ENCODE measurements around the gene RNF112. TPM values are rescaled to one million over a fixed set of nuclear protein-coding genes. Genes with fewer than 3 reads are reported as not detected.

Gene RNF112
- total RNA-seq, 1 experiment from 2014 or later, result 0.81 TPM

DNA sequence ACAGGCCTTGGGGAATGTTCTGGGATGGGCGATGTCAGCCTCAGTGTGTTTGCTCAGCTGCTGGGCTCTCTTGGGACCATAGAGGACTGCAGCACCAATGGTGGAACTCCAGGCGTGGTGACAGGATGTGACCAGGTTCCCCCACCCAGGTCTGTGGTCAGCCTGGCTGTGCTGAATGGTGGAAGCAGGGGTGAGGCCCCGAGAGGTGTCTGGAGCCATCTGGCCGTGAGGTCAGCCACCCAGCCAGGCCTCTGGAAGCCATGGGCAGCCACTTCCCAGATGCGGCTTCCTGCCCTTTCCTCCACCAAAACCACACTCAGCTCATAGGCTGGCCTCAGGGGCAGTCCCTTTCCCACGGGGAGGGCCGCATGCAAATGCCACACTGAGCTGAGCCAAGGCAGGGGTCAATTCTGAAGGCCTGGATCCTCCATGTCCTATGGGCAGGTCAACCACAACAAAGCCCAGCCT is 40.5 kb upstream of the RNF112 start:
- peaks cover 0 to 13% of the 10 kb centered on the region in 2 experiments; a peak in 3 of 4 replicates for H3K4me1 Mint-ChIP-seq
- TF ChIP-seq, protein P1, sequence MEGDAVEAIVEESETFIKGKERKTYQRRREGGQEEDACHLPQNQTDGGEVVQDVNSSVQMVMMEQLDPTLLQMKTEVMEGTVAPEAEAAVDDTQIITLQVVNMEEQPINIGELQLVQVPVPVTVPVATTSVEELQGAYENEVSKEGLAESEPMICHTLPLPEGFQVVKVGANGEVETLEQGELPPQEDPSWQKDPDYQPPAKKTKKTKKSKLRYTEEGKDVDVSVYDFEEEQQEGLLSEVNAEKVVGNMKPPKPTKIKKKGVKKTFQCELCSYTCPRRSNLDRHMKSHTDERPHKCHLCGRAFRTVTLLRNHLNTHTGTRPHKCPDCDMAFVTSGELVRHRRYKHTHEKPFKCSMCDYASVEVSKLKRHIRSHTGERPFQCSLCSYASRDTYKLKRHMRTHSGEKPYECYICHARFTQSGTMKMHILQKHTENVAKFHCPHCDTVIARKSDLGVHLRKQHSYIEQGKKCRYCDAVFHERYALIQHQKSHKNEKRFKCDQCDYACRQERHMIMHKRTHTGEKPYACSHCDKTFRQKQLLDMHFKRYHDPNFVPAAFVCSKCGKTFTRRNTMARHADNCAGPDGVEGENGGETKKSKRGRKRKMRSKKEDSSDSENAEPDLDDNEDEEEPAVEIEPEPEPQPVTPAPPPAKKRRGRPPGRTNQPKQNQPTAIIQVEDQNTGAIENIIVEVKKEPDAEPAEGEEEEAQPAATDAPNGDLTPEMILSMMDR (conservative IDR thresholded peaks at IDR 0.05), result no peak

More for the DNA sequence above, 40.5 kb upstream of the RNF112 start:
- H3K27ac Mint-ChIP-seq, result no peak overlapping the region
- no peaks in the 10 kb centered on the region for H3K9me3 ChIP-seq (ENCODE audit: control insufficient read depth, low read depth, low read length)
- H2AFZ ChIP-seq (ENCODE audit: low read length), result no peak overlapping the region
- no CpG with 5 or more reads among the region's 7 CpGs for WGBS (ENCODE audit: extremely low coverage, insufficient read length, low lambda C conversion rate)
- no peaks in the 10 kb centered on the region for H3K23me2 ChIP-seq (ENCODE audit: insufficient read length, low read depth, low read length, poor library complexity, severe bottlenecking)
- H2BK20ac ChIP-seq (ENCODE audit: low read depth, low read length, poor library complexity, severe bottlenecking), result no peak overlapping the region
- no peak overlapping the region for H2BK15ac ChIP-seq (ENCODE audit: low read depth, low read length)
- no peak overlapping the region for H3K27ac ChIP-seq (ENCODE audit: insufficient read length, low read depth, low read length)
- no peak overlapping the region for H3K9ac ChIP-seq (ENCODE audit: extremely low read depth, insufficient read length, low read length)
- no peak overlapping the region for H3K56ac ChIP-seq (ENCODE audit: insufficient read length, low read depth, low read length)
- no peak overlapping the region for H4K8ac ChIP-seq (replicated peaks; ENCODE audit: insufficient read length, low read depth, low read length)
- no peak for DNase-seq
- H2BK12ac ChIP-seq (ENCODE audit: insufficient read length, low read depth, low read length), result no peak overlapping the region
- H4K91ac ChIP-seq (ENCODE audit: insufficient read length, low read depth, low read length), result no peak overlapping the region
- H3T11ph ChIP-seq (ENCODE audit: low read length), result no peak overlapping the region
- H2BK5ac ChIP-seq (ENCODE audit: insufficient read length, low read length), result no peak overlapping the region
- no peak overlapping the region for H3K14ac ChIP-seq (ENCODE audit: insufficient read depth, low read length)
- peaks cover 2% of the 10 kb centered on the region; the same call in 1 of the 2 replicates for H3K4me1 ChIP-seq (ENCODE audit: insufficient read depth, low read length)
- no peak overlapping the region for H3K4ac ChIP-seq (ENCODE audit: low read depth, low read length)
- H3K4me3 Mint-ChIP-seq, result no peak overlapping the region
- no peak overlapping the region for H4K5ac ChIP-seq (ENCODE audit: insufficient read length, low read depth, low read length)
- H3K23ac ChIP-seq (ENCODE audit: insufficient read length, low read depth, low read length), result no peak overlapping the region
- no peak overlapping the region for H3K18ac ChIP-seq (ENCODE audit: insufficient read length, low read depth, low read length)
- H3K4me2 ChIP-seq (ENCODE audit: insufficient read depth, insufficient read length, low read length), result no peak overlapping the region
- H2AK5ac ChIP-seq (ENCODE audit: insufficient read length, low read length), result no peak overlapping the region
- no peaks in the 10 kb centered on the region; a peak in 1 of 5 replicates for H3K9me3 Mint-ChIP-seq
- no peaks in the 10 kb centered on the region for H3K27me3 ChIP-seq (ENCODE audit: insufficient read depth, low read length)
- H3K36me3 Mint-ChIP-seq (ENCODE audit: insufficient read depth in 1 of 3, low read depth in 3 of 3), result peaks cover 0 to 9% (median 6%) of the 10 kb centered on the region in 3 experiments; a peak in 3 of 7 replicates
- H3K79me2 ChIP-seq (ENCODE audit: insufficient read depth, low read length), result no peaks in the 10 kb centered on the region
- H3K79me1 ChIP-seq (ENCODE audit: insufficient read depth, low read depth, low read length, poor library complexity, severe bottlenecking), result no peaks in the 10 kb centered on the region
- H4K20me1 ChIP-seq (ENCODE audit: control insufficient read depth, insufficient read depth, insufficient read length), result no peaks in the 10 kb centered on the region
- H2BK120ac ChIP-seq (ENCODE audit: low read depth, low read length, poor library complexity, severe bottlenecking), result no peak overlapping the region
- no peaks in the 10 kb centered on the region for H3K27me3 Mint-ChIP-seq (ENCODE audit: low read depth)

All from H9 (cell line).